Measurements from ENCODE around the gene XPO6.

XPO6 gene

GRCh38 chr16:28183484-28183883, 28.3 kb downstream of the XPO6 start:
- no peak for DNase-seq

- DNase-seq, result no peak
These were observed 29.0 kb downstream of the XPO6 start for GRCh38 chr16:28182801-28183200.

GRCh38 chr16:28182183-28182582, 29.6 kb downstream of the XPO6 start:
- no peak for DNase-seq

- no peak for DNase-seq
These were observed 30.2 kb downstream of the XPO6 start for GRCh38 chr16:28181515-28181914.

- no peak for DNase-seq
These were observed 30.9 kb downstream of the XPO6 start for GRCh38 chr16:28180655-28181460.

GRCh38 chr16:28179354-28179753, 32.4 kb downstream of the XPO6 start:
- DNase-seq, result no peak

GRCh38 chr16:28175715-28176114, 36.0 kb downstream of the XPO6 start:
- no peak for DNase-seq

GRCh38 chr16:28172336-28172735, 39.4 kb downstream of the XPO6 start:
- no peak for DNase-seq

- DNase-seq, result no peak
These were observed 39.9 kb downstream of the XPO6 start for GRCh38 chr16:28171816-28172215.

- DNase-seq, result no peak
These were observed 42.7 kb downstream of the XPO6 start for GRCh38 chr16:28168991-28169554.

- no peak for DNase-seq
These were observed 44.0 kb downstream of the XPO6 start for GRCh38 chr16:28167730-28168129.

- DNase-seq, result no peak
These were observed 44.5 kb downstream of the XPO6 start for GRCh38 chr16:28167221-28167620.

- DNase-seq, result no peak
These were observed 45.2 kb downstream of the XPO6 start for GRCh38 chr16:28166394-28167208.

GRCh38 chr16:28165598-28165997, 46.2 kb downstream of the XPO6 start:
- DNase-seq, result no peak

GRCh38 chr16:28164140-28164539, 47.6 kb downstream of the XPO6 start:
- no peak for DNase-seq

GRCh38 chr16:28163699-28164098, 48.1 kb downstream of the XPO6 start:
- no peak for DNase-seq

GRCh38 chr16:28162326-28162877, 49.4 kb downstream of the XPO6 start:
- no peak for DNase-seq

GRCh38 chr16:28161626-28162025, 50.1 kb downstream of the XPO6 start:
- no peak for DNase-seq

GRCh38 chr16:28158136-28158535, 53.6 kb downstream of the XPO6 start:
- no peak for DNase-seq

GRCh38 chr16:28156056-28156680, 55.6 kb downstream of the XPO6 start:
- no peak for DNase-seq

- no peak for DNase-seq
These were observed 56.5 kb downstream of the XPO6 start for GRCh38 chr16:28155293-28155692.

GRCh38 chr16:28151180-28151579, 60.6 kb downstream of the XPO6 start:
- DNase-seq, result no peak
